HG03060 (cell line): ENCODE measurements around the gene PELI1.
A peak's percentile ranks its signal among the peaks of the same experiment; 100 is the strongest.

Experiments
- ATAC-seq: cut with Tn5 transposase; IDR thresholded peaks from one replicate; pipeline ENCODE4 v1.9.1; 2021; ENCODE audit warnings: low read depth, moderate number of reproducible peaks; ENCODE audit not compliant: unreplicated experiment

The PELI1 gene

DNA sequence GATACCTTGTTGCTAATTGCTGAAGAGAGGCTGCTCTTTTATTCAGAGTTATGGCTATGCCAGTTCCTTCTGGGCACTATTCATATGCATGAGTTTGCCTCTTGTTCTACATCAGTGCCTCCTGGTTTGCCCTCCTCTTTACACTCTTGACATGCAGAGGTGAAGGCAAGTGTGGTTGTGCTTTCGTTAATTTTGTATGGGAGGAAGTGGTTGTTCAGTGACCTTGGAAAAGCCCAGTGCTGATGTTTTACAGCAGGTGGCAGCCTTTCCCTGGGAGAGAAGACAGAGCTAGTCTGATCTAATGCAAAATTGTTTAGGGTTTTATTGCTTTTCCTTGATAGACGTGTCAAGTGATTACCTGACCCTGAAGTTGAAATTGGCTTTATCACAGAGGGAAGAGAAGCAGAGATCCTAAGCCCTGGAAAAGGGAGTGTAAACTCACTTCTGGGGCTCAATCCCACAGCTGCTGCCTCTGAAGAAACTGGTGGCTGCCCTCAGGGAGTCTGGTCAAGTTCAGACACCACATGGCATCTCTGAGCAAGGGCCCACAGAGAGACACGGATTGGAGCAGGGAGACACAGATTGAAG, 94.5 kb downstream of the PELI1 start:
- ATAC-seq, result peak; percentile 86

DNA sequence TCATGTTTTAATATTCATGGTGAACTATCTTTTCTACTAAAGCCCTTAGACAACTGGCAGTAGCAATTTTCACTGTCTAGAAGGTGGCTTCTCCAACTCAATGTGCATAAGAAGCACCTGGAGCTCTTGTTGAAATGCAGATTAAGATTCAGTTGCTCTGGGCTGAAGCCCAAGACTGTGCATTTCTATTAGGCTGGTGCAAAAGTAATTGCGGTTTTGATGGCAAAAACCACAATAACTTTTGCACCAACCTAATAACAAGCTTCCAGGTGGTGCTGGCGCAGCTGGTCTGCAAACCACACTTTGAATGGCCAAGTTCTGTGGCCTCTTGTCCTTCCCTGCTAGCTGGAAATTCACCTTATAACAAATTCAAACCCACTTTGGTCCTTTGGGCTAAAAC, 98.3 kb downstream of the PELI1 start:
- ATAC-seq, result no peak
